Hepatocyte (in vitro differentiated cells): Measurements from ENCODE around the gene NMNAT3.

ENCODE experiments used
- EZH2phosphoT487 ChIP-seq: fragments of 200-600 bp; sonication (generic); IDR thresholded peaks from one replicate; pipeline ENCODE4 v1.6.1; 2018; ENCODE audit warnings: antibody characterized with exemption, mild to moderate bottlenecking, low read depth, moderate library complexity; ENCODE audit not compliant: unreplicated experiment, severe bottlenecking
- TF ChIP-seq, protein P1 (sequence below): fragments of 200-600 bp; sonication (generic); IDR thresholded peaks from 2 replicates; pipeline ENCODE4 v1.5.1; 2016; ENCODE audit warnings: antibody characterized with exemption, mild to moderate bottlenecking; ENCODE audit not compliant: poor library complexity

DNA sequence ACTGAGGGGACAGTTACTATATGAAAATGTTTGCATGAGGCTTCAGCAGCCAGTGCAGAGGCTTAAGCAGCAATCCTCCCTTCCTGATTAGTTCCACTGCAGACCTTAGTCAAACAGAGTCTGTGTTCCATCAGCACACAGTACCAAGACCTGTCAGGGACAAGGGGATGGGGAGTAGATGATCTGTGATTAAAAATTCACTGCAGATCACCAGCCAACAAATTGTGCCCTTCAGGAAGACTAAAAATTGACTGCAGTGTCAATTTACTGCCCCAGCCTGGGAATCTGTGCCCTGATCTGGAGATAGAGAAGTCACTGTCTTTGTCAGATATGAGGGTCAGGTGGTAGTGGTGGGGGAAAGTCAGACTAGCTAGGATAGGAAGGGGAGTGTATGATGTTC lies 13.8 kb upstream of the NMNAT3 start:
- TF ChIP-seq, protein P1, sequence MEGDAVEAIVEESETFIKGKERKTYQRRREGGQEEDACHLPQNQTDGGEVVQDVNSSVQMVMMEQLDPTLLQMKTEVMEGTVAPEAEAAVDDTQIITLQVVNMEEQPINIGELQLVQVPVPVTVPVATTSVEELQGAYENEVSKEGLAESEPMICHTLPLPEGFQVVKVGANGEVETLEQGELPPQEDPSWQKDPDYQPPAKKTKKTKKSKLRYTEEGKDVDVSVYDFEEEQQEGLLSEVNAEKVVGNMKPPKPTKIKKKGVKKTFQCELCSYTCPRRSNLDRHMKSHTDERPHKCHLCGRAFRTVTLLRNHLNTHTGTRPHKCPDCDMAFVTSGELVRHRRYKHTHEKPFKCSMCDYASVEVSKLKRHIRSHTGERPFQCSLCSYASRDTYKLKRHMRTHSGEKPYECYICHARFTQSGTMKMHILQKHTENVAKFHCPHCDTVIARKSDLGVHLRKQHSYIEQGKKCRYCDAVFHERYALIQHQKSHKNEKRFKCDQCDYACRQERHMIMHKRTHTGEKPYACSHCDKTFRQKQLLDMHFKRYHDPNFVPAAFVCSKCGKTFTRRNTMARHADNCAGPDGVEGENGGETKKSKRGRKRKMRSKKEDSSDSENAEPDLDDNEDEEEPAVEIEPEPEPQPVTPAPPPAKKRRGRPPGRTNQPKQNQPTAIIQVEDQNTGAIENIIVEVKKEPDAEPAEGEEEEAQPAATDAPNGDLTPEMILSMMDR = no peak
- TF ChIP-seq EZH2phosphoT487 = no peak
